Transverse colon (tissue), 4 donors: ENCODE measurements around the gene NUDT22.

Experiments used
- CTCF ChIP-seq, 5 experiments: fragments of 200-600 bp in 3 of 5; fragments of 450-650 bp in 2 of 5; sonication (generic) in 3 of 5; IDR thresholded peaks; 1 replicate in 2 of 5; 2 replicates in 3 of 5; pipeline ENCODE4 v1.5.1; 2016 to 2017; ENCODE audit warnings: antibody characterized with exemption in 5 of 5, inconsistent platforms in 3 of 5, mild to moderate bottlenecking in 2 of 5, moderate library complexity in 1 of 5
- EP300 ChIP-seq: sonication (generic); formaldehyde crosslinking; IDR thresholded peaks from one replicate; pipeline ENCODE4 v1.6.1; 2017; ENCODE audit warnings: antibody characterized with exemption, low read depth
- POLR2A ChIP-seq: fragments of 450-650 bp; IDR thresholded peaks from one replicate; pipeline ENCODE4 v1.6.1; 2016; ENCODE audit warnings: antibody characterized with exemption, mild to moderate bottlenecking, moderate library complexity
- POLR2AphosphoS5 ChIP-seq, 3 donors: sonication (generic); formaldehyde crosslinking; IDR thresholded peaks; one replicate each; pipeline ENCODE4 v1.6.1; 2016; ENCODE audit warnings: antibody characterized with exemption in 3 of 3

DNA sequence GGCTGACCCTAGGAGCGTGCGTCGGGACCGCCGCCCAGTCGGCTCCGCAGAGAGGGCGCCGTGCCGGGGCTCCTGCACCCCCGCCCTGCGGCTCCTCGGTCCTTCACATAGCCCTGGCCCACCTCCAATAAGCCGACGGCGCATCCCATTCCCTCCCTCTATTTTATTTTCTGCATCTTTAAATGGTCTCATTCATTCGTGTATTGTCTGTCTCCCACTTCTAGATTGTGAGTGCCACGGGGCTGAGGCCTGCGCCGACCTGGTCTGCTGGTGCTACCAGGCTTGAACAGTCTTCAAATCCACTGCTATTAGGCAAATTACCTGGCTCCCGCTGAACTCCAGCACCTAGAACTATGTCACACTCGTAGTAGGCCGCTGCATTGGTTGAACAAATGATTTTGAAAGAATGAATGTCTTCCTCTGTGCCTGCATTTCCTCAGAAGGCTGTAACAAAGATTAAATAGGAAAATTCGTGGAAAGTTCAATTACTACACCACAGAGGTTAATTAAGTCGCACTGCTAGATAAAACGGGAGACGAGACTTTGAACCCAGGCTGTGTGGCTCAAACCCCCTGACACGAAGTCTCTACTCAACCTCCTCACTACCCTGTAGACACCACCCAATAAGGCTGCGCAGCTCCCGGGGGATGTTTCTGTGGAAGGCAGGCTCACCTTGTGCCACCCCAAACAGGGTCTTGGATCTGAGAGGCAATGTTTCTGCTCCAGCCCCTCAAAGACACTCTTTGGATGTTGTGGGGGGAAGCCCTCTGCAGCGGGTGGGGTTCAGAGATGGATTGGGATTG is 21.9 kb downstream of the NUDT22 start:
- TF ChIP-seq EP300 (no peak), POLR2A (no peak), CTCF (IDR thresholded peaks at IDR 0.05) (no peak), POLR2AphosphoS5 (IDR thresholded peaks at IDR 0.05) (no peak)
